DMS 273 (cell line): Measurements from ENCODE around the gene PLCB4.

Experiments
- DNase-seq: peaks from one replicate; lab custom pipeline; 2025; ENCODE audit not compliant: unreplicated experiment; lab: John Stamatoyannopoulos, UW

The PLCB4 gene

DNA sequence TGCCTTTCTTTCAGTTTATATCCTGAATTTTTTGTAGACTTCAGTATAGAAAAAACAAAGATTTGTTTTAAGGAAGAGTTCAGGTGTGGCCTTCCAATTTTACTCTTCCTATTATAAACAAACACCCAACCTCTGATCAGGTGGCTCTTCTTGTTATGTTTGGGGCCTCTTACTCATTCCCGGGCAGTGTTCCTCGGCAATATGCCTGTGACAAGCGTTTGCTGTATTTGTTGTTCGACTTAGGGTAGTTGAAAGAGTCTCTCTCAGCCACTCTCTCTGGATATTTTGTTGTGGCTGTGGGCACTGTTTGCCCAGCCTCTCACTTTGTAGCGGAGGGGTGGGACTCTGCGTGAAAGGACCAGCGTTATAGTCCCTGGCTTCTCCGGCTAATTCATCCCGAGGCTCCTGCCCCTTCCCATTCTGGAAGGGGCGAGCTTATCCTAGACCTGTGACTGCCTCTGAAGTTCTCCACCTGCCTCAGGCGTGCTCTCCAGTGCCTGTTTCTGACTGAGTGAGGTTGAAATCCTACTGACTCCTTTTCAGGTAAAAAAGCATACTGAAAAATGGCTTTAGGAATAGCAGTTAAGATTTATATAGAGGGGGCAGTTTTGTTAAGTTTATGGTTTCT lies 97.4 kb downstream of the PLCB4 start:
- DNase-seq: no peak

DNA sequence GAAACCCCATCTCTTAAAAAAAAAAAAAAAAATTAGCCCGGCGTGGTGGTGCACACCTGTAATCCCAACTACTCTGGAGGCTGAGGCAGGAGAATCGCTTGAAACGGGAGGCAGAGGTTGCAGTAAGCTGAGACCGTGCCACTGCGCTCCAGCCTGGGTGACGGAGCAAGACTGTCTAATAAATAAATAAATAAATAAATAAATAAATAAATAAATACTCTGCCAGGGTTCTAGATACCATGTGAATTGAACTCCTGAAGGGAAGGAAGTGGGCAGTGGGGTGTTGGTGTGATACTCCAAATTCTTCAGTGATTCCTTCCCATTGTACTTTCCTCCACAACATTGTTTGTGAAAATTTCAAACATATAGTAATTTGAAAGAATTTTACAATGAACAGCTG lies 100.5 kb downstream of the PLCB4 start:
- no peak for DNase-seq

DNA sequence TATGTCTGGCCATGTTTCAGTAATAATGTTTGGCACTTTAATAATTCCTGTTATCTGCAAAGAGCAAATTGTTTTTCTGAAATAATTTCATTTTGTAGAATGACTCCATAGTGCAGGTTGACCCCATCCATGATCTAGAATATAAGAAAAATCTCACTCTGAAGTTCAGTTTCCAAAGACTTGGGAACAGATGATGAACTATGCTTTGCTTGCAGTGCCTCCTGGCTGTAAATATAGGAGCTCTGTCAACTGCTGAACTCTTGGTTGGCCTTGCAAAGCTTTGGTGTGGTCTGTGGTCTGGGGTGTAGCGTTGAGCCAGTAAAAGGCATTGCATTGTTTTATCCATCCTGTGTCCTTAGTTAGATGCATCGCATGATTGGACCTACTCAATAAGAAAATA lies 104.0 kb downstream of the PLCB4 start:
- peak; percentile 32 for DNase-seq

DNA sequence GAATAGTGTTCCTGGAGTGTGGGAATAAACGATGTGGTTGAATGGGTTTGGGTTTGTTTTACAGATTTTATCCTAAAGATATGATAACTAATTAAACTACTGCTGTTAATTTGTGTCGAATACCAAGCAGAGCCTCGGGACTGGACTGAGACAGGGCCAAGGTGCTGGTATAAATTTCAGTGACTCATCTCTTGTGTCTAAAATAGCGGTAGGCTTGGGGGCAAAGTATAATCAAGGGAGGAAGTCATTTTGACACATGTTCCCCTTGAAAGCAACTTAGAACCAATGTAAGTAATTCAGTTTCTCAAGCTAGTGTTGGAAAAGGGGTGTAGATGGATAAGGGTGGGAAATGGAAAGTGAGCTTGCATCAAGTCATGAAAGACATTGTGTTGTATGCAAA lies 108.4 kb downstream of the PLCB4 start:
- no peak for DNase-seq

DNA sequence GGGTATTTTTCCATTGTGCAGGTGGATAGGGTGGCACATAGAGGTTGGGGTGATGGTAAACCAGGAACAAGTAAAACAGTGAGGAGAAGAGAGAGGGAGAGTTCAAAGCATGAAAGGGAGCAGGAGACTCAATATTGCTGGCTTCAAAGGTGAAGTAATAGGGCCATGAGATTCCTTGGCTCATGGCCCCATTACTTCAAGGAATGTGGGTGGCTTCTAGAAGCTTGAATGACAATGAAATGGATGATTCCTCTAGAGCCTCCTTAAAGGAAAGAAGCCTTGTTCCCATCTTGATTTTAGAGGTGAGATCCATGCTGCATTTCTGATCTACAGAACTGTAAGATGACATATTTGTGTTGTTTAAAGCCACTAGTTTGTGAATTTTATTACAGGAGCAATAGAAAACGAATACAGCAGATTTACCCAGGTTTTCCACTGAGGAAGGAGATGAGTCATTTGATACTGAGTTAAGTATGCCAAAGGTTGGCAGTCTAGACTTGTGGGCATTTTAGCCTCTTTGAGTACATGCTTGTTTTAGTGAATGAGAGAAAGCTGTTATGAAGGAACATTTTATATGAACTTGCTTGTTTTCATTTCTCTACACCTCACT lies 110.4 kb downstream of the PLCB4 start:
- DNase-seq: peak; percentile 23

DNA sequence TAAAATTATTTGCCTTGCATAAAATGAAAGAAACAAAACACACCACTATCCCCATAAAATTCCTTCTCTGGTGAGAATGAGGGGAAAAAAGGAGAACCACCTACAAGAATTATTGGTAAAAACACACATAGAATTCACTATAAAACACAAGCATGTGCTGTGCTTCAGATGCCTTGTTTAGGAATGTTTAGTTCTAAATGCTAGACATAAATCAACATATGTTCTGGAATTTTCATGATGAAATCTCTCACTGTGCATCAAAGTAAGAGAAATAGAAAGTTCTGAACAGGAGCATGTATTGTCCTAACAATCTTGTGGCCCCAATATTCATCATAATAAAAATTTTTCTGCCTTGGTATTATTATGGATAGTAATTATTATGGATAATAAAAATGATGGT lies 111.0 kb downstream of the PLCB4 start:
- DNase-seq: no peak

DNA sequence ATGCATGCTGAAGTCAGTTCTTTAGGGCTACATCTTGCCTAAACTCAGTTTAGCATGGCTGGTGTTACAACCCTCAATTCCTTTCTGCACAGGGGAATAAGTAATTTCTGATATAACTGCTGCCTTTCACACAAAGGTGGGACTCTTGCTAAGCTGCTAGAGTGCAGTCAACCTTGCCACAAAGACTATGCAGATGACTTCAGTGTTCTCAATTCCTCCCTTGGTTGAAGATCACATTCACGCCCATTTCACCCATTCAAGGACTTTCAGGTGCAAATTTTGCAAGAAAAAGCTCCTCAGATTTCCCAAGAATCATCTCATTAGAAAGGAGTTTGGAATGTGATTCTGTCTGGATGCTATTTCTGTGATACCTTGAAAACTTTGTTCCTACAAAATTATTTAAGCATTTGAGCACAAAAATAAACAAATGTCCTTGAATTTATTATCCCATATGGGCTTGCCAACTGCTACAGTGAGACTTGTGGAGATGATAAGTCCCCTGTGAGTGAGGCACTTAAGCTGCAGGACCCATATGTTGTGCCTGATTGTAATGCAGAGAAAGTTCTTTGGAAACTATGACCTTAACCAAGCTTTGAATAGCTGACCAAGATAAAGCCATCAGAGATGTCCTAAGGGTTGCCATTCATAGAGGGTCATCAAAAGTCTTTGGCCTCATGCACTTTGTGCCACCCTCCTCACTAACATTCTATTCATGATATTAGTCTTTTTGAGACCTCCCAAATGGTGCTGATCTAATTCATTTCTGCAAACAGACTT lies 111.8 kb downstream of the PLCB4 start:
- peak; percentile 55 for DNase-seq

DNA sequence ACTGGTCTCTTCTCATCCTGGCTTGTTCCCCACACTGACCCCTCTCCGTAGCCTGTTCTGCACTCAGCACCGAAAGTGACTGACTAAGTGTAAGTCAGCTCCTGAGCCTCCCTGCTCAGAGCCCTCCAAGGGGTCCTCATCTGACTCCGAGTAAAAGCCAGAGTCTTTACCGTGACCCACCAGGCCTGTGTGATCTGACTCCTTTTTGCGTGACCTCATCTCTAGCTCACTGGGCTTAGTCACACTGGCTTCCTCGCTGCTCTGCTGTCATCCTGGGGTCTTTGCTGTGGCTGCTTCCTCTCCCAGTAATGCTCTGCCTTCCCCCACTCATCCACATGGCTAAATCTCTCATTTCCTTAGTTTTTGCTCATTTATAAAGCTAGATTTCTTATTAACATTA lies 116.6 kb downstream of the PLCB4 start:
- no peak for DNase-seq

DNA sequence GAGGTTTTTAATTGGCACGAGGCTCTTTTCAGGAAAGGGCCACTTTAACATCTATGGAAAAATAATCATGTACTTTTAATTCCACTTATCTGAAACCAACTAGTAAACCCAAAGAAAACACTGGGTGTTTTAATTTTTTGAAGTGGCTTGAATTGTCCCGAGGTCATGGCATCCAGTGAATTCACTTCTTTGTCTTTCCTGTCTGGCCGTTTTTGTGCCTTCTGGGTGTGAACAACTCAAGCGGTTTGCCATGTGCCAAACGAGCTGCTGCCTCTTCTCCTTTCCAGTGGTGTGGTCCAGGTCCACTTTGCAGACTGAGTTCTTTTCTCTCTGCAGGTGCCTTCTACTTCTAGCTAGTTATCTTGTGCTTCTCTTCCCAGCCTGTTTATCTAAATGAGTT lies 117.5 kb downstream of the PLCB4 start:
- DNase-seq: no peak

DNA sequence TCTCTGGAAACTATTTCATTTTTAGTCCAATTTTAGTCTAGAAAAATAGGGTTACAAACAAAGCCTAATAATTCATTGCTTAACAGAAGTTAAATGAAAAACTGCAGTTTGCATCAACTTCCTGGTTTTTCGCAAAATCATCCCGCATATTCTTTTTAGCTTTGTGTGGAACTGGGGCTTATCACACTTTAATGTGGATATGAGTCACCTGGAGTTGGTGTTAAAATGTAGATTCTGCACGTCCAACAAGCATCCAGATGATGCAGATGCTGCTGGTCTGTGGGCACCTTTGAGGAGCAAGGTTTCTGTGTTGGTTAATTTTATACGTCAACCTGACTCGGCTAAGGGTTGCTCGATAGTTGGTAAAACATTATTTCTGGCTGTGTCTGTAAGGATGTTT lies 126.1 kb downstream of the PLCB4 start:
- no peak for DNase-seq

DNA sequence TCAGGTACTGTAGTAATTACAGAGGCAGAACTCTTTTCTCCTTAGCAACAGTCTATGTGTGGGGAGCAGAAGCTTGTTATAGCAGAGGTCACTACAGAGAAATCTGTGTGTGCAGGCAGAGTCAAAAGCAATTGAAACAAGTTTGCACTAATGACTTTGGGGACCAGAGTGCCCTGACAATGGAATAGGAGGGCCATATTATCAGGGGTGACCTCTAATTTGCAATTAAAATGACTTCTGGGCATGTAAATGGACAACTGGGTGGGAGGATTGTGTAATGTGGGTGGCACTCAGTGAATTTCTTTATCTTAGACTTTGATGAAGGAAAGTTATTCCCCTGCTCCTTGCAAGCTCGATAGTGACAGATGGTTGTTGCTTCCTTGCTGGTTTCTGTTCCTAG lies 127.2 kb downstream of the PLCB4 start:
- DNase-seq: peak; percentile 35

DNA sequence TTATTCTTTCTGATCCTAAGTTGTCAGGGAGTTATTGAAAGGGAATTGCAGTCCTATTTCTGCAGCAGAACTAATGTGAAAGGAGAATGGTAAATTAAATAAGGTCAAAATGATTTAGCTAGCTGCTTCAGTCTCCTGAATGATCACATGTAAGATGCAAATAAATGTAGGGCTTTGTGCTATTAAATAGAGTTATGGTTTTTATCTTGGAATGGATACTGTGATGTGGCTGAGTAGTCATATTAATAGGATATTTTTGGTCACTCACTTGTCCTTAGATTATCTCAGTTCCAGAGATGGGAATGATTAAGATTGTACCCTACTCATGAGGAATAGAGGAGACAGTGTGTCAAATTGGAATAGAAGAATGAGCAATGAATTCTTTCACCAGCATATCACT lies 129.6 kb downstream of the PLCB4 start:
- no peak for DNase-seq

DNA sequence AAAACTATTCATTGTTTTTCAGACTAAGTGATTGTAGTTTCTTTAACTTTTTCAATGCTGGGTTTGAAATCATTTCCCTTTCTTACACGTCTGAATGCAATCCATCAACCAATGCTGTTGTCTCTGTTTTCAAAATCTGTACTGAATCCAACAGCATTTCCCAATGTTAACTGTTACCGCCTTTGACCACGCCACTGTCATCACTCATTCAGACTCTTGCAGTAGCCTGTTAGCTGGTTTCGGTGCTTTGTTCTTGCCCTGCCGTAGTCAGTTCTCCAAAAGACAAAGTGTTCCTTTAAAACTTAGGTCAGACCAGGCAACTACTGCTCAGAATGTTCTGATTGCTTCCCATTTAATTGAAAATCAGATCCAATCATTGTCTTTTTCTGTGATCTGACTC lies 131.3 kb downstream of the PLCB4 start:
- DNase-seq: no peak

DNA sequence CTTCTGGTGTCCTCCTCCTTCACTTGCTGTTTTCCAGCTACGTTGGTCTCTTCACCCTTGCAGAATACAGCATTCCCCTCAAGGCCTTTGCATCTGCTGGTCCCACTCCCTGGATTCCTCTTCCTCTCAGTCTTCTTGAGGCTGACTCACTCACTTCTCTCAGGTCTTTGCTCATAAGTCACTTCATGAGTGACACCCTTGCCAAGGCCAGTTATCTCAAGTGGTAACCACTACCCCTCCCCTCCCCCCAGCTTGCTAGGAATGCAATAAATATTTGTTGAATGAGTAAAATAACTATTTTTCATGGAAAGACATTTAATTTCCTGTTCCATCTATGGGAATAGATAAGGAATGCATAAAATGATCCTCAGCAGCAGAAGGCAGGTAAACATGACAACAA lies 131.7 kb downstream of the PLCB4 start:
- DNase-seq: no peak

DNA sequence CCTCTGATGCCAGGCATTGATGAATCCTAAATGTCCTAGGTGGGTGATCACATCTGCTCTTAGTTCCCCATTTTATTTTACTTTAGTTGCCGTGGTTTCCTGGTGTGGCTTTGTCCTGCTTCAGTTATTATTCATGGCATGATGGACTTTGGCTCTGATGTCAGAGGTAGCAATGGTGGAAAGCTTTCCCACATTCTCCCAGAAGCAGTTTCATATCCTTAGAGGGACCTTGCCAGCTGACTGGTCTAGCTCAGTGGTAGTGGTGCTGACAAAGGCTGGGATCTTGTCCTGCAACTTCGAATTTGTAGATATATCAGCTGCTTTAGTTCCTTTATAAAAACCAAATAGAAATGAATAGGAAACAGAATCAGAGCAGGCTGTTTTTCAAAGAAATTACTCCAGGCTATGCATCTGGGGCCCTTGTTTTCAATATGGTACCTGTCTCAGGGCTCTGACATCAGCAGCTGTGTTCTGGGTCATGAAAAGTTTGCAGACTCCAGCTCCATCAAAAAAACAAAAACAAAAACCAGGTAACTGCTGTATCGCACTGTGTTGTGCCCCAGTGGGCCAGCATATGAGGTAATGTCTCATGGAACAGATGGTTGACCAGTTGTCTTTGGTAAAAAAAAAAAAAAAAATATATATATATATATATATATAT lies 133.7 kb downstream of the PLCB4 start:
- peak; percentile 34 for DNase-seq

DNA sequence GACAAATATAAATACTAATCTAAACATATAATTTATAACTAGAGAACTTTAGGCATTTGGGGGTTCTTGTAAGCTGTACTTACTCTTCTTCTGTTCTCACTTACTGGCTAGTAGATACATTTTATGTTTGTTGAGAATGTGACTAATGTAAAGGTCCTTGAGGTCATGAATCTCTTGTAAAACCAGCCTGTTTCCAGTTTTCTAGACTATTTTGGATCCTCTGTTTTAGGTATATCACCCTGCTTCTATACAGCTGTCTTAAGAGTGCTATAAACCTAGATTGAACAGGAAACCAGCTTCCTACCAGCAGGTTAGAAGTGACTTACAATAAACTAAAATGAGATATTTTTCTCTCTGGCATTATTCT lies 134.2 kb downstream of the PLCB4 start:
- peak; percentile 24 for DNase-seq

DNA sequence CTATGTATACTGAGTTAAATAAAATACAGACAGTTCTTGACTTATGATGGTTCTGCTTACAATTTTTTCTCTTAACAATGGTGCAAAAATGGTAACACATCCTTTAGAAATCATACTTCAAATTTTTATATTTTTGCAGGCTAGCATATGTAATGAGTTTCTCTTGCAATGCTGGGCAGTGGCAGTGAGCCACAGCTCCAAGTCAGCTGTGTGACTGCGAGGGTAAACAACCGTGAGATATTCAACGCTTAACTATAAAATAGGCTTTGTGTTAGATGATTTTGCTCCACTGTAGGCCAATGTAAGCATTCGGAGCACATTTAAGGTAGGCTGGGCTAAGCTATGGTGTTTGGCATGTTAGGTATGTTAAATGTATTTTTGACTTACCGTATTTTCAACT lies 136.1 kb downstream of the PLCB4 start:
- no peak for DNase-seq

DNA sequence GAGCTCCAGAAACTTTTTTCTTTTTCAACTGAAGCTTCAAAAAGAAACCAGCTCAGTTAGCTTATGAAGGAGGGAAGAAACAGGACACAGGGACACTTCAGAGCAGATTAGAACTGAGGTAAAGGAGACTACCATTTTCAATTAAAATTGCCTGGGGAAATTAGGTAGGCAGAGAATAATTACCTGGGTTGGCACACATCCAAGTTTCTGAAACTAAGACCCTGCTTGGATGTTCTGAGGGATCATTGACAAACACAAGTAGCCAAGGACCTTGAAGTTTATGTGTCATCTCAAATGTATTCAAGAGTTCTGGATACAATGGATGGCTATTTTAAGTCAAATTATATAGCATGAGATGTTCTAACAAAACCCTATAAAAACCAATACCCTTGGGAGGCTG lies 137.6 kb downstream of the PLCB4 start:
- DNase-seq: no peak

DNA sequence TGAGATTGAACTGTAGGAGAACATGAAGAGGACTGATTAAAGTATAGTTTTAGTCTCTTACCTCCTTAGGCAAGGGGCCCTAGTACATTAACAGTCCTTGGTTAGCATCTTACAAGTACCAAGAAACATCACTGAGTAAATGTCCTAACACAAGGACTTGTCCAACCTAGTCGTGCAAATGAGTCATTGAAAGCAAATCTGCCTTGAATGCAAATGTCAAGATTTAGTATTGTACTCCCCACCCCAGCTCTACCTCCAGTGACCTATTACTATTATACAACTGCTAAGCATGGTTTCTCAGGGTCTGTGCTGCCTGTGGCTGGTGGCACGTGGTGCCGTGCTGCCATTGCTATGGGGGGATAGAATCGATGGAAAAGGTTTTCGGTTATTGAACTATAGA lies 138.4 kb downstream of the PLCB4 start:
- DNase-seq: no peak

DNA sequence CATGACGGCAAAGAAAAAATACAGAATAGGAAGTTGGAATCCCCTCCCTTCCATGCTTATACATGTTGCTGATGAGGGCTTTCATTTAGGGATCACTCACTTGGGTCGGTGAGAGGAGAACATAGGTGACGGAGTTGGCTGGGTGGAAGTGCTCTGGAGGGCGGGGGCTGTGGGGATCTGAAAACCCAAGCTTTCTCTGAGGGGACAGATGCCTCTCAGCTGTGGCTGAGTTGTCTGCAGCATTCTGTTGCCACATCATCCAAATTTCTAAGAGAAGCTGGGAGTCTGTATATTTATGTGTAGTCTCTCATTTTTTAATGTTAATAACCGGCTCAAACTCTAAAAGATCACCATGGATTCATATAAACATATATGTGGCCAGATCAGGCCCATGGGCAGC lies 141.5 kb downstream of the PLCB4 start:
- DNase-seq: no peak

DNA sequence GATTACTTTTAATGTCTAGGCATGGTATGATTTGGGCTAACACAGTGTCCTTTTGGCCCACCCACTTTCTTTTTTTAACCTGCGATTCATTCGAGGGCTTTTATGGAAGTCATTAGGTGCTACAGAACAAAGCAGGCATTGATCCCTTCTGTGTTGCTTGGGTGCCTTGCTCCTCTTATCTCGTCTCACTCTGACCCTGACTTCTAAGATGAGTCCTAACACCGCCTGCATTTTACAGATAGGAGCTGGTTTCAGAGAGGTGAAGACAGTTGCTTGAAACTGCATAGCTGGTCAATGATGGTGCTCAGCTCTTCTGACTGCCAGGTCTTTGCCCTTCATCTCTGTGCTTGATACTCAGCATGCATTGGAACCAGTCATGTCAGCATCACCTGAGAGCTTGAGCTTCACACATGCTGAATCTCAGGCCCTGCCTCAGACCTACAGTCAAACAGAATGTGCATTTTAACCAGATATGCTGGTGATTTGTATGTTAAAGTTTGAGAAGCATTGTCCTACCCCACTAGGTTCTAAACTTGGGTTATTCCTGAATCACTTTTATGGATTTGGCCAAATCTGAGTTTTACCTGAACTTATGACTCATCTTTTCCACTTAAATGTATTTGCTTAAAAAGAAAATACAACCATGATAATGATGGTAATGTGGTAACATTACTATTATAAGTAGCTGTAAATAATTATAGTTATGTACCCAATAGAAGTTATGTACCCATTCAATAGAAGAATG lies 142.3 kb downstream of the PLCB4 start:
- no peak for DNase-seq
